Subcutaneous adipose tissue (tissue), 4 donors: Measurements from ENCODE around the gene RHOBTB3. TPM values are rescaled to one million over a fixed set of nuclear protein-coding genes. Genes with fewer than 3 reads are reported as not detected.

Experiments
- CTCF ChIP-seq: fragments of 450-650 bp; IDR thresholded peaks from one replicate; pipeline ENCODE4 v1.5.1; 2016; ENCODE audit warnings: low read depth, mild to moderate bottlenecking, control low read depth, antibody characterized with exemption, moderate library complexity
- total RNA-seq, 4 donors: library from RNA; depleted of rRNA; stranded (reverse); fragments of >200 nt; gene quantifications; one replicate each; pipeline ENCODE4 v1.1.0, GENCODE V29; 2016

Gene RHOBTB3
- total RNA-seq, 4 donors from 2014 or later, result 131 to 198 (median 148) TPM

- TF ChIP-seq CTCF, result no peak
These were observed 12.1 kb downstream of the RHOBTB3 start for GRCh38 chr5:95743232-95743631.

GRCh38 chr5:95743877-95744276, 12.7 kb downstream of the RHOBTB3 start:
- TF ChIP-seq CTCF, result no peak

GRCh38 chr5:95746194-95746593, 15.1 kb downstream of the RHOBTB3 start:
- no peak for TF ChIP-seq CTCF

GRCh38 chr5:95746722-95747679, 15.9 kb downstream of the RHOBTB3 start:
- TF ChIP-seq CTCF, result no peak

GRCh38 chr5:95748133-95748532, 17.0 kb downstream of the RHOBTB3 start:
- no peak for TF ChIP-seq CTCF

- TF ChIP-seq CTCF, result no peak
These were observed 23.4 kb downstream of the RHOBTB3 start for GRCh38 chr5:95754545-95754944.

GRCh38 chr5:95759005-95759404, 27.9 kb downstream of the RHOBTB3 start:
- TF ChIP-seq CTCF, result no peak
